Activated CD4-positive, alpha-beta T cell treated with anti-CD3 and anti-CD28 coated beads, Interleukin-2, amount 10 ng/mL, durations not matched to agents 7 days and 5 days (primary cell): ENCODE measurements around the gene PBX1. TPM values are rescaled to one million over a fixed set of nuclear protein-coding genes. Genes with fewer than 3 reads are reported as not detected.

Experiments
- CTCF ChIA-PET: fragments of 350-600 bp; sonication (Branson Sonifier 250); formaldehyde crosslinking; loops from one replicate; lab custom pipeline; 2021; ENCODE audit warnings: antibody characterized with exemption; lab: Charles Lee
- POLR2A ChIA-PET: fragments of 350-600 bp; sonication (Branson Sonifier 250); formaldehyde crosslinking; loops from one replicate; lab custom pipeline; 2021; ENCODE audit warnings: antibody characterized with exemption; lab: Charles Lee
- DNase-seq: peaks from one replicate; pipeline ENCODE4 v3.0.0-alpha.2; 2020
- H3K27ac Mint-ChIP-seq: one replicate; pipeline ENCODE4 v1.8.0; 2021; ENCODE audit warnings: mild to moderate bottlenecking, moderate library complexity, mixed read lengths
- H3K27me3 Mint-ChIP-seq: one replicate; pipeline ENCODE4 v1.8.0; 2021; ENCODE audit warnings: mixed read lengths
- H3K36me3 Mint-ChIP-seq: one replicate; pipeline ENCODE4 v1.8.0; 2021; ENCODE audit warnings: low read depth, mixed read lengths
- H3K4me1 Mint-ChIP-seq: one replicate; pipeline ENCODE4 v1.8.0; 2021; ENCODE audit warnings: mixed read lengths
- H3K4me3 Mint-ChIP-seq: one replicate; pipeline ENCODE4 v1.8.0; 2021; ENCODE audit warnings: mild to moderate bottlenecking, moderate library complexity, mixed read lengths
- H3K9me3 Mint-ChIP-seq: one replicate; pipeline ENCODE4 v1.8.0; 2021; ENCODE audit warnings: mixed read lengths
- total RNA-seq, 2 experiments: library from RNA; stranded (reverse); gene quantifications; one replicate each; pipeline ENCODE4 v1.2.3, GENCODE V29; 2021

The PBX1 gene
- total RNA-seq, 2 experiments from 2014 or later = 0.12 to 0.15 TPM

GRCh38 chr1:164756741-164757140 is 197.8 kb downstream of the PBX1 start:
- ChIA-PET CTCF (no interaction called here), POLR2A (no interaction called here)
- Mint-ChIP-seq H3K36me3 (no peaks in the 10 kb centered on the region), H3K27me3 (no peaks in the 10 kb centered on the region), H3K9me3 (no peaks in the 10 kb centered on the region), H3K4me1 (no peaks in the 10 kb centered on the region), H3K27ac (no peak overlapping the region), H3K4me3 (no peak overlapping the region)
- no peak for DNase-seq

- Mint-ChIP-seq H3K4me3 (no peak overlapping the region), H3K4me1 (no peaks in the 10 kb centered on the region), H3K27ac (no peak overlapping the region), H3K36me3 (no peaks in the 10 kb centered on the region), H3K27me3 (no peaks in the 10 kb centered on the region), H3K9me3 (no peaks in the 10 kb centered on the region)
- POLR2A ChIA-PET = no interaction called here
- CTCF ChIA-PET = no interaction called here
- DNase-seq = no peak
Observed at GRCh38 chr1:164757625-164758024, 198.6 kb downstream of the PBX1 start.

- Mint-ChIP-seq H3K27ac (no peak overlapping the region), H3K4me3 (no peak overlapping the region), H3K27me3 (no peaks in the 10 kb centered on the region), H3K9me3 (no peaks in the 10 kb centered on the region), H3K36me3 (no peaks in the 10 kb centered on the region), H3K4me1 (no peaks in the 10 kb centered on the region)
- no peak for DNase-seq
- ChIA-PET POLR2A (no interaction called here), CTCF (interaction anchor here (0.9 kb wide), 1 partner anchor 20 kb away, joined by 3 read pairs; no protein-coding TSS in a partner anchor)
Observed at GRCh38 chr1:164759144-164759920, 200.3 kb downstream of the PBX1 start.

- no peak overlapping the region for H3K27ac Mint-ChIP-seq
- ChIA-PET POLR2A (no interaction called here), CTCF (no interaction called here)
- no peaks in the 10 kb centered on the region for H3K9me3 Mint-ChIP-seq
- H3K36me3 Mint-ChIP-seq = no peaks in the 10 kb centered on the region
- H3K4me1 Mint-ChIP-seq = no peaks in the 10 kb centered on the region
- H3K27me3 Mint-ChIP-seq = no peaks in the 10 kb centered on the region
- DNase-seq = no peak
- H3K4me3 Mint-ChIP-seq = no peak overlapping the region
Observed at GRCh38 chr1:164759979-164760469, 201.0 kb downstream of the PBX1 start.

GRCh38 chr1:164760569-164760968 is 201.6 kb downstream of the PBX1 start:
- H3K9me3 Mint-ChIP-seq = no peaks in the 10 kb centered on the region
- no peak overlapping the region for H3K27ac Mint-ChIP-seq
- CTCF ChIA-PET = no interaction called here

GRCh38 chr1:164761009-164761408 is 202.0 kb downstream of the PBX1 start:
- Mint-ChIP-seq H3K9me3 (no peaks in the 10 kb centered on the region), H3K4me1 (no peaks in the 10 kb centered on the region), H3K27ac (no peak overlapping the region), H3K27me3 (no peaks in the 10 kb centered on the region), H3K36me3 (no peaks in the 10 kb centered on the region), H3K4me3 (no peak overlapping the region)
- ChIA-PET POLR2A (no interaction called here), CTCF (no interaction called here)
- no peak for DNase-seq

More at GRCh38 chr1:164760569-164760968, 201.6 kb downstream of the PBX1 start:
- H3K4me3 Mint-ChIP-seq = no peak overlapping the region
- no peaks in the 10 kb centered on the region for H3K36me3 Mint-ChIP-seq
- no peak for DNase-seq
- no peaks in the 10 kb centered on the region for H3K4me1 Mint-ChIP-seq
- POLR2A ChIA-PET = no interaction called here
- no peaks in the 10 kb centered on the region for H3K27me3 Mint-ChIP-seq

- no peaks in the 10 kb centered on the region for H3K9me3 Mint-ChIP-seq
- no peaks in the 10 kb centered on the region for H3K4me1 Mint-ChIP-seq
- no peak overlapping the region for H3K4me3 Mint-ChIP-seq
- CTCF ChIA-PET = no interaction called here
- no peak for DNase-seq
- H3K36me3 Mint-ChIP-seq = no peaks in the 10 kb centered on the region
- POLR2A ChIA-PET = no interaction called here
- H3K27ac Mint-ChIP-seq = no peak overlapping the region
- no peaks in the 10 kb centered on the region for H3K27me3 Mint-ChIP-seq
Observed at GRCh38 chr1:164763098-164763497, 204.1 kb downstream of the PBX1 start.

GRCh38 chr1:164764333-164764732 is 205.3 kb downstream of the PBX1 start:
- Mint-ChIP-seq H3K9me3 (no peaks in the 10 kb centered on the region), H3K27me3 (no peaks in the 10 kb centered on the region), H3K4me1 (no peaks in the 10 kb centered on the region), H3K27ac (no peak overlapping the region), H3K4me3 (no peak overlapping the region), H3K36me3 (no peaks in the 10 kb centered on the region)
- no peak for DNase-seq
- ChIA-PET POLR2A (no interaction called here), CTCF (interaction anchor here (0.7 kb wide), 1 partner anchor 12 kb away, joined by 3 read pairs; no protein-coding TSS in a partner anchor)

- Mint-ChIP-seq H3K36me3 (no peaks in the 10 kb centered on the region), H3K27ac (no peak overlapping the region), H3K9me3 (no peaks in the 10 kb centered on the region), H3K4me1 (no peaks in the 10 kb centered on the region), H3K27me3 (no peaks in the 10 kb centered on the region), H3K4me3 (no peak overlapping the region)
- no peak for DNase-seq
- POLR2A ChIA-PET = no interaction called here
- CTCF ChIA-PET = no interaction called here
Observed at GRCh38 chr1:164765557-164765956, 206.6 kb downstream of the PBX1 start.

- DNase-seq = no peak
- no peaks in the 10 kb centered on the region for H3K4me1 Mint-ChIP-seq
- POLR2A ChIA-PET = no interaction called here
- no peaks in the 10 kb centered on the region for H3K27me3 Mint-ChIP-seq
- no peak overlapping the region for H3K27ac Mint-ChIP-seq
- H3K9me3 Mint-ChIP-seq = no peaks in the 10 kb centered on the region
- no peaks in the 10 kb centered on the region for H3K36me3 Mint-ChIP-seq
- CTCF ChIA-PET = interaction anchor here (0.6 kb wide), 1 partner anchor 73 kb away, joined by 3 read pairs; no protein-coding TSS in a partner anchor
- H3K4me3 Mint-ChIP-seq = no peak overlapping the region
Observed at GRCh38 chr1:164765992-164766720, 207.2 kb downstream of the PBX1 start.

GRCh38 chr1:164767752-164768402 is 208.9 kb downstream of the PBX1 start:
- CTCF ChIA-PET = no interaction called here
- Mint-ChIP-seq H3K27ac (no peak overlapping the region), H3K27me3 (no peaks in the 10 kb centered on the region), H3K36me3 (no peaks in the 10 kb centered on the region), H3K4me3 (no peak overlapping the region), H3K9me3 (no peaks in the 10 kb centered on the region), H3K4me1 (no peaks in the 10 kb centered on the region)
- POLR2A ChIA-PET = no interaction called here
- no peak for DNase-seq

GRCh38 chr1:164768619-164769018 is 209.6 kb downstream of the PBX1 start:
- ChIA-PET POLR2A (no interaction called here), CTCF (no interaction called here)
- Mint-ChIP-seq H3K36me3 (no peaks in the 10 kb centered on the region), H3K4me3 (no peak overlapping the region), H3K4me1 (no peaks in the 10 kb centered on the region), H3K27ac (no peak overlapping the region), H3K27me3 (peaks cover 2% of the 10 kb centered on the region), H3K9me3 (no peaks in the 10 kb centered on the region)
- DNase-seq = no peak
